Fibroblast of lung (primary cell): ENCODE results near the gene GRK5.

Experiments used
- EZH2 ChIP-seq: IDR thresholded peaks from 2 replicates; pipeline ENCODE4 v1.5.1; 2012; ENCODE audit warnings: low read length, control low read depth, mild to moderate bottlenecking; ENCODE audit errors: missing control alignments
- TF ChIP-seq, protein P1 (sequence below), 2 donors: IDR thresholded peaks in 1 of 2; conservative IDR thresholded peaks in 1 of 2; 1 replicate in 1 of 2; 2 replicates in 1 of 2; pipeline ENCODE4 v1.5.1; 2011 to 2012; ENCODE audit warnings: low read length in 2 of 2, control low read depth in 1 of 2, inconsistent platforms in 1 of 2, low read depth in 1 of 2, mild to moderate bottlenecking in 1 of 2

DNA sequence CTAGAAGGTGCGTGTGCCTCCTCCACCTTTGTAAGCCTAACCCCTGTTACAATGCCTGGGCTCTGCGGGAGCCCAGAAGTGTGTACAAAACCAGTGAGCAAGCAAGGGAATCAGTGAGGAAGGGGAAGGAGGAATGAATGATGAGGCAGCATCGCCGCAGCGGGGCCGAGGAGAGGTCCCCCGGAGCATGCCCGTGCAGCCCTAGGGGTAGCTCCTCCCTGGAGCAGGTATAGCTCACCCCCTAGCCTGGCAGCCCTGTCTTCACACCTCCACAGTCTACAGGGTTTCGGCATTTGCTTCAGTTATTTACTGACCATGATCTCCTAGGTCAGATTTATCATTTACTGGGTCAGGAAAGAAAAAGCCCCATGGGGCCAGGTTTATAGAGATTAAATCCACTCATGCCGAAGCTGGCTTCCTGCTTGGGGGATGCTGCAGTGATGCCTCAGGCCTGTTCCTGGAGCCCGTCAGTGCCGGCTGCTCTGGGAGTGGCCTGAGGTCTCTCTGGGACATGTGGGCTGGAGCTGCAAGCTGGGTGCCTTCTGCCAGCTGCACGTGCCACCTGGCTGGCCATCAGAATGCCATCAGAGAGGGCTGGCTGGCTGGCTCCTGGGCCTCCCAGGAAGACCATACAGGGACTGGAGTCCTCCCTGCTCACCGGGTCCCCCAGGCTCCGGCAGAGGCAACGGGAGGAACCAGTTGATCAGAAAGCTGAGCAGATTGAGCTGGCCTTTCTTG lies 138.9 kb downstream of the GRK5 start:
- TF ChIP-seq, protein P1, sequence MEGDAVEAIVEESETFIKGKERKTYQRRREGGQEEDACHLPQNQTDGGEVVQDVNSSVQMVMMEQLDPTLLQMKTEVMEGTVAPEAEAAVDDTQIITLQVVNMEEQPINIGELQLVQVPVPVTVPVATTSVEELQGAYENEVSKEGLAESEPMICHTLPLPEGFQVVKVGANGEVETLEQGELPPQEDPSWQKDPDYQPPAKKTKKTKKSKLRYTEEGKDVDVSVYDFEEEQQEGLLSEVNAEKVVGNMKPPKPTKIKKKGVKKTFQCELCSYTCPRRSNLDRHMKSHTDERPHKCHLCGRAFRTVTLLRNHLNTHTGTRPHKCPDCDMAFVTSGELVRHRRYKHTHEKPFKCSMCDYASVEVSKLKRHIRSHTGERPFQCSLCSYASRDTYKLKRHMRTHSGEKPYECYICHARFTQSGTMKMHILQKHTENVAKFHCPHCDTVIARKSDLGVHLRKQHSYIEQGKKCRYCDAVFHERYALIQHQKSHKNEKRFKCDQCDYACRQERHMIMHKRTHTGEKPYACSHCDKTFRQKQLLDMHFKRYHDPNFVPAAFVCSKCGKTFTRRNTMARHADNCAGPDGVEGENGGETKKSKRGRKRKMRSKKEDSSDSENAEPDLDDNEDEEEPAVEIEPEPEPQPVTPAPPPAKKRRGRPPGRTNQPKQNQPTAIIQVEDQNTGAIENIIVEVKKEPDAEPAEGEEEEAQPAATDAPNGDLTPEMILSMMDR (conservative IDR thresholded peaks at IDR 0.05 in 1 of 2, IDR thresholded peaks at IDR 0.05 in 1 of 2; ENCODE audit: low read depth in 1 of 2, low read length in 2 of 2): no peak
- TF ChIP-seq EZH2: no peak
